CD14-positive monocyte (primary cell): ENCODE results near the gene RFX1. TPM values are rescaled to one million over a fixed set of nuclear protein-coding genes. Genes with fewer than 3 reads are reported as not detected.

Experiments
- DNase-seq, 3 donors: peaks; one replicate each; pipeline ENCODE4 v3.0.0-alpha.2; 2011 to 2022
- H2AFZ ChIP-seq: 2 replicates; pipeline ENCODE4 v1.6.0; 2012; ENCODE audit warnings: mild to moderate bottlenecking, low read depth, low read length, inconsistent platforms; ENCODE audit not compliant: insufficient read depth, poor library complexity, severe bottlenecking
- H3K27ac ChIP-seq, 2 donors: 1 replicate in 1 of 2; 2 replicates in 1 of 2; pipeline ENCODE4 v1.5.1; 2012 to 2013; ENCODE audit warnings: low read length in 2 of 2, control low read depth in 1 of 2, inconsistent platforms in 1 of 2, low read depth in 1 of 2, mild to moderate bottlenecking in 1 of 2
- H3K27me3 ChIP-seq, 2 donors: one replicate each; pipeline versions ENCODE4 v1.6.0 to v1.6.1; 2011 to 2013; ENCODE audit warnings: low read length in 2 of 2; ENCODE audit not compliant: control insufficient read depth in 2 of 2, insufficient read depth in 2 of 2
- H3K36me3 ChIP-seq, 2 donors: replicated peaks in 1 of 2; 1 replicate in 1 of 2; 2 replicates in 1 of 2; pipeline versions ENCODE4 v1.5.1 to v1.6.1; 2012 to 2013; ENCODE audit warnings: low read length in 2 of 2, control low read depth in 1 of 2, inconsistent platforms in 1 of 2, mild to moderate bottlenecking in 1 of 2; ENCODE audit not compliant: insufficient read depth in 2 of 2, control insufficient read depth in 1 of 2
- H3K4me1 ChIP-seq, 2 donors: 1 replicate in 1 of 2; 2 replicates in 1 of 2; pipeline versions ENCODE4 v1.5.1 to v1.6.1; 2012 to 2013; ENCODE audit warnings: low read length in 2 of 2, control low read depth in 1 of 2, inconsistent platforms in 1 of 2, mild to moderate bottlenecking in 1 of 2, moderate library complexity in 1 of 2; ENCODE audit not compliant: insufficient read depth in 2 of 2, control insufficient read depth in 1 of 2
- H3K4me2 ChIP-seq: replicated peaks from 2 replicates; pipeline ENCODE3; 2012; ENCODE audit warnings: low read length, moderate library complexity, mild to moderate bottlenecking; ENCODE audit not compliant: poor library complexity, severe bottlenecking; ENCODE audit errors: extremely low read depth
- H3K4me3 ChIP-seq, 3 experiments: fragments of 200-600 bp in 1 of 3; sonication (generic) in 1 of 3; replicated peaks in 1 of 3; 1 replicate in 2 of 3; 2 replicates in 1 of 3; pipeline ENCODE4 v1.5.1; 2011 to 2013; ENCODE audit warnings: low read length in 3 of 3, mild to moderate bottlenecking in 3 of 3, control low read depth in 2 of 3, low read depth in 2 of 3, inconsistent platforms in 1 of 3, moderate library complexity in 1 of 3
- H3K79me2 ChIP-seq: 2 replicates; pipeline ENCODE4 v1.6.0; 2012; ENCODE audit warnings: mild to moderate bottlenecking, control low read depth, inconsistent platforms, low read length, moderate library complexity; ENCODE audit not compliant: insufficient read depth
- H3K9ac ChIP-seq: 2 replicates; pipeline ENCODE4 v1.6.0; 2017; ENCODE audit warnings: low read length, mild to moderate bottlenecking; ENCODE audit not compliant: insufficient read depth, poor library complexity, severe bottlenecking
- H3K9me3 ChIP-seq, 2 donors: replicated peaks in 1 of 2; 1 replicate in 1 of 2; 2 replicates in 1 of 2; pipeline versions ENCODE4 v1.5.1 to v1.6.1; 2012 to 2013; ENCODE audit warnings: low read length in 2 of 2, control low read depth in 1 of 2; ENCODE audit not compliant: control insufficient read depth in 1 of 2, insufficient read depth in 1 of 2
- H4K20me1 ChIP-seq: 2 replicates; pipeline ENCODE4 v1.6.0; 2012; ENCODE audit warnings: mild to moderate bottlenecking, low read length, control low read depth, moderate library complexity; ENCODE audit not compliant: insufficient read depth
- H3K27ac Mint-ChIP-seq, 7 donors: one replicate each; pipeline ENCODE4 v1.8.0; 2020; ENCODE audit warnings: mild to moderate bottlenecking in 7 of 7, mixed read lengths in 7 of 7, moderate library complexity in 6 of 7, inconsistent platforms in 2 of 7
- H3K27me3 Mint-ChIP-seq, 3 donors: one replicate each; pipeline ENCODE4 v1.8.0; 2021 to 2022; ENCODE audit warnings: low read depth in 3 of 3, mild to moderate bottlenecking in 3 of 3, mixed read lengths in 3 of 3, moderate library complexity in 3 of 3, inconsistent platforms in 1 of 3
- H3K36me3 Mint-ChIP-seq, 2 donors: one replicate each; pipeline ENCODE4 v1.8.0; 2020; ENCODE audit warnings: mixed read lengths in 2 of 2, inconsistent platforms in 1 of 2, mild to moderate bottlenecking in 1 of 2
- H3K4me1 Mint-ChIP-seq: one replicate; pipeline ENCODE4 v1.8.0; 2020; ENCODE audit warnings: mild to moderate bottlenecking, mixed read lengths
- H3K4me3 Mint-ChIP-seq, 2 donors: one replicate each; pipeline ENCODE4 v1.8.0; 2020; ENCODE audit warnings: mild to moderate bottlenecking in 2 of 2, mixed read lengths in 2 of 2, moderate library complexity in 1 of 2
- H3K9me3 Mint-ChIP-seq, 7 donors: one replicate each; pipeline ENCODE4 v1.8.0; 2020 to 2022; ENCODE audit warnings: mixed read lengths in 7 of 7, mild to moderate bottlenecking in 6 of 7, moderate library complexity in 6 of 7, inconsistent platforms in 2 of 7
- CTCF ChIP-seq: fragments of 200-600 bp; IDR thresholded peaks from one replicate; pipeline ENCODE4 v1.8.0; 2022; ENCODE audit warnings: antibody characterized with exemption, mild to moderate bottlenecking
- WGBS: methylation state at CpG from one replicate; pipeline ENCODE4 v1.1.5; 2013; ENCODE audit warnings: missing lambda C conversion rate; ENCODE audit not compliant: insufficient coverage; 5-methylcytosine and 5-hydroxymethylcytosine counted together
- intact Hi-C, 2 donors: fragments of 100-400 bp; cut with micrococcal nuclease; formaldehyde crosslinking; loops; one replicate each; pipeline versions ENCODE4 v1.15.0 to v1.15.1; 2023
- polyA plus RNA-seq, 3 donors: library from polyadenylated mRNA; depleted of rRNA in 1 of 3; unstranded in 2 of 3; stranded (reverse) in 1 of 3; fragments of 300-500 nt in 2 of 3; fragments of >200 nt in 1 of 3; fragmentation: Illumina TruSeq in 2 of 3; gene quantifications; 1 replicate in 2 of 3; 2 replicates in 1 of 3; pipeline ENCODE4 v1.2.3, GENCODE V29; 2012 to 2021

Gene RFX1
- polyA plus RNA-seq, 3 donors: 0.89 to 12.8 (median 0.95) TPM

GRCh38 chr19:14023404-14024235 is 17.5 kb upstream of the RFX1 start:
- Mint-ChIP-seq H3K4me1 (peaks cover 53% of the 10 kb centered on the region), H3K27ac (peak overlapping the region; percentile 93 to 98 (median 94)), H3K27me3 (peaks cover 0 to 2% (median 0%) of the 10 kb centered on the region in 3 donors), H3K4me3 (peak overlapping the region in 1 of 2 donors; percentile 64), H3K36me3 (no peaks in the 10 kb centered on the region), H3K9me3 (peaks cover 0 to 4% (median 0%) of the 10 kb centered on the region in 7 donors)
- peak; percentile 70 to 87 (median 84) for DNase-seq
- no peaks in the 10 kb centered on the region for H3K36me3 ChIP-seq
- H4K20me1 ChIP-seq: no peaks in the 10 kb centered on the region
- WGBS: 69% methylated on average over 5 of the region's 9 CpGs
- H3K27me3 ChIP-seq: no peaks in the 10 kb centered on the region
- peak overlapping the region; percentile 66 to 74 for H3K27ac ChIP-seq
- H3K4me1 ChIP-seq: peaks cover 56 to 59% of the 10 kb centered on the region in 2 donors
- H3K4me3 ChIP-seq: peak overlapping the region in 1 of 3 experiments; percentile 3
- H3K9ac ChIP-seq: no peak overlapping the region
- no peaks in the 10 kb centered on the region for H3K9me3 ChIP-seq
- peak; percentile 63 for TF ChIP-seq CTCF
- H3K4me2 ChIP-seq: peak overlapping the region; percentile 8
- H3K79me2 ChIP-seq: no peaks in the 10 kb centered on the region
- no peak overlapping the region for H2AFZ ChIP-seq
- intact Hi-C loops: no loop called here

- H2AFZ ChIP-seq: no peak overlapping the region
Observed at GRCh38 chr19:14022469-14022868, 16.3 kb upstream of the RFX1 start.

More at GRCh38 chr19:14022469-14022868, 16.3 kb upstream of the RFX1 start:
- no peak for TF ChIP-seq CTCF
- H3K9me3 Mint-ChIP-seq: peaks cover 0 to 4% (median 0%) of the 10 kb centered on the region in 7 donors
- H3K4me1 Mint-ChIP-seq: peaks cover 58% of the 10 kb centered on the region
- DNase-seq: no peak
- Histone ChIP-seq H4K20me1 (no peaks in the 10 kb centered on the region), H3K27ac (peak overlapping the region in 1 of 2 donors; percentile 20), H3K27me3 (no peaks in the 10 kb centered on the region), H3K36me3 (no peaks in the 10 kb centered on the region), H3K4me3 (no peak overlapping the region), H3K4me1 (peaks cover 67 to 70% of the 10 kb centered on the region in 2 donors), H3K9ac (no peak overlapping the region), H3K4me2 (no peak overlapping the region), H3K79me2 (no peaks in the 10 kb centered on the region), H3K9me3 (no peaks in the 10 kb centered on the region)
- no peak overlapping the region for H3K4me3 Mint-ChIP-seq
- H3K27me3 Mint-ChIP-seq: peaks cover 0 to 2% (median 2%) of the 10 kb centered on the region in 3 donors
- H3K27ac Mint-ChIP-seq: peak overlapping the region in 3 of 7 donors; percentile 26 to 38 (median 36)
- H3K36me3 Mint-ChIP-seq: no peaks in the 10 kb centered on the region
- WGBS: 100% methylated on average over 1 of the region's 4 CpGs
- intact Hi-C loops: no loop called here
